K562 (cell line): ENCODE results near the gene NCKIPSD. TPM values are rescaled to one million over a fixed set of nuclear protein-coding genes. Genes with fewer than 3 reads are reported as not detected.

Experiments
- ATF1 ChIP-seq, 2 experiments: fragments of 450-650 bp in 1 of 2; IDR thresholded peaks; 2 replicates each; pipeline ENCODE4 v1.6.1; 2016; ENCODE audit warnings: missing compliant biosample characterization in 1 of 2, missing genetic modification characterization in 1 of 2
- BACH1 ChIP-seq: fragments of 200-800 bp; sonication (Bioruptor generic); IDR thresholded peaks from 2 replicates; pipeline ENCODE4 v1.6.1; 2016; ENCODE audit warnings: missing genetic modification characterization, missing compliant biosample characterization
- BHLHE40 ChIP-seq: IDR thresholded peaks from 2 replicates; pipeline ENCODE4 v1.6.1; 2011; ENCODE audit warnings: low read length, improper control_type of control experiment
- CHCHD3 ChIP-seq: fragments of 250-450 bp; sonication (Bioruptor Pico); IDR thresholded peaks from 2 replicates; pipeline ENCODE4 v2.1.2; 2022; ENCODE audit warnings: mild to moderate bottlenecking
- DEAF1 ChIP-seq: fragments of 450-650 bp; formaldehyde crosslinking; IDR thresholded peaks from 2 replicates; pipeline ENCODE4 v1.4.0; 2020; ENCODE audit warnings: mild to moderate bottlenecking, moderate library complexity
- HMGXB4 ChIP-seq: sonication (generic); formaldehyde crosslinking; IDR thresholded peaks from 2 replicates; pipeline ENCODE4 v1.8.1; 2023; ENCODE audit warnings: mild to moderate bottlenecking, missing genetic modification reagents
- ID3 ChIP-seq, 2 experiments: fragments of 250-450 bp in 1 of 2; fragments of 450-650 bp in 1 of 2; sonication (Bioruptor Pico) in 1 of 2; IDR thresholded peaks; 2 replicates each; pipeline versions ENCODE4 v1.6.1 to v1.8.0; 2016 to 2021; ENCODE audit warnings: mild to moderate bottlenecking in 2 of 2, moderate library complexity in 2 of 2, missing compliant biosample characterization in 1 of 2, missing genetic modification characterization in 1 of 2
- IRF2 ChIP-seq: sonication (generic); formaldehyde crosslinking; IDR thresholded peaks from 2 replicates; pipeline ENCODE4 v1.8.1; 2022; ENCODE audit warnings: mild to moderate bottlenecking, missing genetic modification reagents
- LCOR ChIP-seq: sonication (generic); formaldehyde crosslinking; IDR thresholded peaks from 2 replicates; pipeline ENCODE4 v1.8.0; 2022; ENCODE audit warnings: mild to moderate bottlenecking, missing genetic modification reagents
- NCOA4 ChIP-seq: fragments of 450-650 bp; IDR thresholded peaks from 2 replicates; pipeline ENCODE4 v1.6.1; 2018; ENCODE audit warnings: mild to moderate bottlenecking; ENCODE audit not compliant: partially characterized antibody
- POLR2H ChIP-seq: IDR thresholded peaks from 2 replicates; pipeline ENCODE4 v1.6.1; 2016; ENCODE audit warnings: missing genetic modification characterization, low read depth, mild to moderate bottlenecking, control low read depth, missing compliant biosample characterization, moderate library complexity
- RBM22 ChIP-seq: fragments of 200-400 bp; formaldehyde crosslinking; IDR thresholded peaks from 2 replicates; pipeline ENCODE4 v1.6.1; 2018; ENCODE audit warnings: low read length, low read depth; ENCODE audit not compliant: poor library complexity, severe bottlenecking
- SAFB ChIP-seq: fragments of 200-400 bp; formaldehyde crosslinking; IDR thresholded peaks from 2 replicates; pipeline ENCODE4 v1.6.1; 2017; ENCODE audit warnings: low read depth, low read length, borderline replicate concordance
- TBP ChIP-seq: optimal IDR thresholded peaks from 2 replicates; pipeline ENCODE3; 2011; ENCODE audit warnings: low read depth, low read length, improper control_type of control experiment
- ZKSCAN3 ChIP-seq: fragments of 250-450 bp; sonication (Bioruptor Pico); IDR thresholded peaks from 2 replicates; pipeline ENCODE4 v1.4.0; 2020
- ZNF12 ChIP-seq: sonication (generic); formaldehyde crosslinking; IDR thresholded peaks from 2 replicates; pipeline ENCODE4 v1.4.0; 2020; ENCODE audit warnings: mild to moderate bottlenecking, missing genetic modification reagents
- ZNF133 ChIP-seq: fragments of 250-450 bp; sonication (Bioruptor Pico); IDR thresholded peaks from 2 replicates; pipeline ENCODE4 v1.4.0; 2020; ENCODE audit warnings: mild to moderate bottlenecking
- ZNF280A ChIP-seq: fragments of 450-650 bp; IDR thresholded peaks from 2 replicates; pipeline ENCODE4 v1.6.1; 2018; ENCODE audit warnings: mild to moderate bottlenecking, low read depth; ENCODE audit not compliant: partially characterized antibody
- ZNF655 ChIP-seq: fragments of 250-450 bp; sonication (Bioruptor Pico); IDR thresholded peaks from 2 replicates; pipeline ENCODE4 v1.5.0; 2021
- ZNF696 ChIP-seq: fragments of 250-450 bp; sonication (Bioruptor Pico); conservative IDR thresholded peaks from 2 replicates; pipeline ENCODE4 v1.4.0; 2020; ENCODE audit warnings: mild to moderate bottlenecking, moderate library complexity
- ZNF717 ChIP-seq: fragments of 250-450 bp; sonication (Bioruptor Pico); IDR thresholded peaks from 2 replicates; pipeline ENCODE4 v1.5.0; 2021
- polyA plus RNA-seq, 8 experiments: library from polyadenylated mRNA; depleted of rRNA in 4 of 8; stranded (reverse) in 5 of 8; unstranded in 3 of 8; fragments of >200 nt; fragmentation: Nextera tagmentation in 2 of 8; fragmentation: Illumina TruSeq in 1 of 8; extraction: Ambion mirVana in 2 of 8; extraction: Trizol in 1 of 8; gene quantifications; 2 replicates each; pipeline versions ENCODE4 v1.2.1 to v1.2.3, GENCODE V29; 2011 to 2014; ENCODE audit warnings: inconsistent platforms in 1 of 8, missing spikeins in 1 of 8
- total RNA-seq, 7 experiments: library from RNA; depleted of rRNA in 6 of 7; stranded (reverse); fragments of >200 nt in 6 of 7; fragmentation: Illumina TruSeq in 2 of 7; extraction: Trizol in 2 of 7; gene quantifications; 2 replicates each; pipeline versions ENCODE4 v1.2.1 to v1.2.3, GENCODE V29; 2011 to 2021; ENCODE audit warnings: low replicate concordance in 1 of 7

The NCKIPSD gene
- total and polyA plus RNA-seq, 9 of the 15 experiments (the other 6 are each of a cell fraction or from before 2014, with no cell fraction given): 0.49 to 24.4 (median 12.3) TPM

GRCh38 chr3:48685603-48686511 lies at the start of gene NCKIPSD (continued):
- TF ChIP-seq NCOA4: no peak
- no peak for TF ChIP-seq RBM22
- TF ChIP-seq CHCHD3 (CRISPR knock-in tag): no peak
- TF ChIP-seq IRF2: no peak
- no peak for TF ChIP-seq SAFB
- no peak for TF ChIP-seq ID3 (CRISPR knock-in tag; IDR thresholded peaks at IDR 0.05)
- no peak for TF ChIP-seq ID3 (tag; IDR thresholded peaks at IDR 0.05)
- no peak for TF ChIP-seq LCOR
- TF ChIP-seq BHLHE40: no peak
- TF ChIP-seq ZNF717 (CRISPR knock-in tag): no peak
- TF ChIP-seq HMGXB4: peak; percentile 92
- TF ChIP-seq BACH1 (tag): no peak
- no peak for TF ChIP-seq ATF1 (CRISPR knock-in tag; IDR thresholded peaks at IDR 0.05)
- peak; percentile 78 for TF ChIP-seq ATF1 (tag; IDR thresholded peaks at IDR 0.05)
- no peak for TF ChIP-seq ZKSCAN3 (CRISPR knock-in tag)
- no peak for TF ChIP-seq ZNF12
- no peak for TF ChIP-seq DEAF1
- TF ChIP-seq TBP: no peak
- TF ChIP-seq ZNF655 (CRISPR knock-in tag): no peak
- TF ChIP-seq POLR2H (tag): no peak
- no peak for TF ChIP-seq ZNF133 (CRISPR knock-in tag)
- no peak for TF ChIP-seq ZNF280A
- no peak for TF ChIP-seq ZNF696 (CRISPR knock-in tag)
